H9 (cell line): ENCODE measurements around the gene DSCAM. TPM values are rescaled to one million over a fixed set of nuclear protein-coding genes. Genes with fewer than 3 reads are reported as not detected.

Source experiments
- DNase-seq: peaks from one replicate; pipeline ENCODE4 v3.0.0-alpha.2; 2017
- H2AFZ ChIP-seq: one replicate; pipeline ENCODE4 v1.6.1; 2013; ENCODE audit warnings: mild to moderate bottlenecking, low read length, control low read depth, moderate library complexity
- H2AK5ac ChIP-seq: 2 replicates; pipeline ENCODE4 v1.6.1; 2013; ENCODE audit warnings: low read length, control low read depth, mixed read lengths; ENCODE audit not compliant: insufficient read length
- H2BK120ac ChIP-seq: one replicate; pipeline ENCODE4 v1.6.1; 2013; ENCODE audit warnings: low read depth, mild to moderate bottlenecking, low read length, control low read depth, inconsistent platforms; ENCODE audit not compliant: poor library complexity, severe bottlenecking
- H2BK12ac ChIP-seq: 2 replicates; pipeline ENCODE4 v1.6.1; 2013; ENCODE audit warnings: low read length, control low read depth, mixed read lengths, low read depth; ENCODE audit not compliant: insufficient read length
- H2BK15ac ChIP-seq: 2 replicates; pipeline ENCODE4 v1.6.1; 2013; ENCODE audit warnings: low read depth, low read length, control low read depth
- H2BK20ac ChIP-seq: one replicate; pipeline ENCODE4 v1.6.1; 2013; ENCODE audit warnings: low read depth, mild to moderate bottlenecking, low read length, control low read depth, inconsistent platforms; ENCODE audit not compliant: poor library complexity, severe bottlenecking
- H2BK5ac ChIP-seq: 2 replicates; pipeline ENCODE4 v1.6.1; 2013; ENCODE audit warnings: low read length, control low read depth, mixed read lengths; ENCODE audit not compliant: insufficient read length
- H3K14ac ChIP-seq: 2 replicates; pipeline ENCODE4 v1.6.1; 2013; ENCODE audit warnings: low read length, control low read depth; ENCODE audit not compliant: insufficient read depth
- H3K18ac ChIP-seq: 2 replicates; pipeline ENCODE4 v1.6.1; 2013; ENCODE audit warnings: low read depth, mild to moderate bottlenecking, mixed read lengths, low read length, control low read depth; ENCODE audit not compliant: insufficient read length
- H3K23ac ChIP-seq: 2 replicates; pipeline ENCODE4 v1.6.1; 2013; ENCODE audit warnings: low read length, control low read depth, mixed read lengths, low read depth; ENCODE audit not compliant: insufficient read length
- H3K23me2 ChIP-seq: 2 replicates; pipeline ENCODE4 v1.6.1; 2013; ENCODE audit warnings: low read depth, mild to moderate bottlenecking, mixed read lengths, low read length, control low read depth; ENCODE audit not compliant: insufficient read length, poor library complexity, severe bottlenecking
- H3K27ac ChIP-seq: 2 replicates; pipeline ENCODE4 v1.5.1; 2013; ENCODE audit warnings: low read length, control low read depth, mixed read lengths, low read depth; ENCODE audit not compliant: insufficient read length
- H3K27me3 ChIP-seq: 2 replicates; pipeline ENCODE4 v1.6.1; 2013; ENCODE audit warnings: low read length, control low read depth, inconsistent platforms; ENCODE audit not compliant: insufficient read depth
- H3K4ac ChIP-seq: 2 replicates; pipeline ENCODE4 v1.6.1; 2013; ENCODE audit warnings: low read depth, mild to moderate bottlenecking, control low read depth, inconsistent platforms, low read length, moderate library complexity
- H3K4me1 ChIP-seq: 2 replicates; pipeline ENCODE4 v1.6.1; 2013; ENCODE audit warnings: low read length, control low read depth, inconsistent platforms; ENCODE audit not compliant: insufficient read depth
- H3K4me2 ChIP-seq: 2 replicates; pipeline ENCODE4 v1.6.1; 2013; ENCODE audit warnings: low read length, control low read depth, mixed read lengths; ENCODE audit not compliant: insufficient read length, insufficient read depth
- H3K56ac ChIP-seq: 2 replicates; pipeline ENCODE4 v1.6.1; 2013; ENCODE audit warnings: low read depth, mild to moderate bottlenecking, mixed read lengths, low read length, control low read depth; ENCODE audit not compliant: insufficient read length
- H3K79me1 ChIP-seq: 2 replicates; pipeline ENCODE4 v1.6.1; 2013; ENCODE audit warnings: low read depth, mild to moderate bottlenecking, moderate library complexity, low read length, control low read depth, inconsistent platforms; ENCODE audit not compliant: insufficient read depth, poor library complexity, severe bottlenecking
- H3K79me2 ChIP-seq: 2 replicates; pipeline ENCODE4 v1.6.1; 2013; ENCODE audit warnings: low read length, control low read depth, inconsistent platforms; ENCODE audit not compliant: insufficient read depth
- H3K9ac ChIP-seq: 2 replicates; pipeline ENCODE4 v1.6.1; 2013; ENCODE audit warnings: low read length, control low read depth, mixed read lengths; ENCODE audit not compliant: insufficient read length; ENCODE audit errors: extremely low read depth
- H3K9me3 ChIP-seq: one replicate; pipeline ENCODE4 v1.6.1; 2013; ENCODE audit warnings: low read depth, low read length, inconsistent platforms; ENCODE audit not compliant: control insufficient read depth
- H3T11ph ChIP-seq: one replicate; pipeline ENCODE4 v1.6.1; 2013; ENCODE audit warnings: mild to moderate bottlenecking, low read length, control low read depth, inconsistent platforms
- H4K20me1 ChIP-seq: one replicate; pipeline ENCODE4 v1.6.1; 2013; ENCODE audit not compliant: control insufficient read depth, insufficient read length, insufficient read depth
- H4K5ac ChIP-seq: 2 replicates; pipeline ENCODE4 v1.6.1; 2013; ENCODE audit warnings: low read depth, mild to moderate bottlenecking, mixed read lengths, low read length, control low read depth; ENCODE audit not compliant: insufficient read length
- H4K8ac ChIP-seq: replicated peaks from 2 replicates; pipeline ENCODE4 v1.6.1; 2013; ENCODE audit warnings: low read length, control low read depth, mixed read lengths, low read depth; ENCODE audit not compliant: insufficient read length
- H4K91ac ChIP-seq: 2 replicates; pipeline ENCODE4 v1.6.1; 2013; ENCODE audit warnings: low read depth, mild to moderate bottlenecking, moderate library complexity, mixed read lengths, low read length, control low read depth; ENCODE audit not compliant: insufficient read length
- H3K27ac Mint-ChIP-seq, 3 experiments: 2 replicates in 2 of 3; 3 replicates in 1 of 3; pipeline ENCODE4 v1.8.0; 2020 to 2021; ENCODE audit warnings: mixed read lengths in 3 of 3, mild to moderate bottlenecking in 1 of 3, moderate library complexity in 1 of 3
- H3K27me3 Mint-ChIP-seq: 2 replicates; pipeline ENCODE4 v1.8.0; 2021; ENCODE audit warnings: low read depth, mild to moderate bottlenecking, moderate library complexity, mixed read lengths
- H3K36me3 Mint-ChIP-seq, 3 experiments: 2 replicates in 2 of 3; 3 replicates in 1 of 3; pipeline ENCODE4 v1.8.0; 2020 to 2021; ENCODE audit warnings: low read depth in 3 of 3, mixed read lengths in 3 of 3; ENCODE audit not compliant: insufficient read depth in 1 of 3
- H3K4me1 Mint-ChIP-seq, 2 experiments: 2 replicates each; pipeline ENCODE4 v1.8.0; 2020; ENCODE audit warnings: mixed read lengths in 2 of 2
- H3K4me3 Mint-ChIP-seq, 2 experiments: 2 replicates in 1 of 2; 3 replicates in 1 of 2; pipeline ENCODE4 v1.8.0; 2020 to 2021; ENCODE audit warnings: mild to moderate bottlenecking in 2 of 2, mixed read lengths in 2 of 2, moderate library complexity in 1 of 2
- H3K9me3 Mint-ChIP-seq, 2 experiments: 2 replicates in 1 of 2; 3 replicates in 1 of 2; pipeline ENCODE4 v1.8.0; 2020; ENCODE audit warnings: mild to moderate bottlenecking in 2 of 2, mixed read lengths in 2 of 2, moderate library complexity in 1 of 2
- CTCF ChIP-seq: fragments of 200-600 bp; sonication (generic); conservative IDR thresholded peaks from 3 replicates; pipeline ENCODE4 v1.8.0; 2021; ENCODE audit warnings: antibody characterized with exemption, mild to moderate bottlenecking
- WGBS: extraction: QIAGEN DNeasy Blood & Tissue Kit; methylation state at CpG from one replicate; pipeline ENCODE4 v1.1.7; 2013; ENCODE audit warnings: missing lambda C conversion rate, low lambda C conversion rate, mixed read lengths; ENCODE audit not compliant: insufficient read length; ENCODE audit errors: extremely low coverage; 5-methylcytosine and 5-hydroxymethylcytosine counted together
- total RNA-seq: library from RNA; stranded (reverse); gene quantifications from 2 replicates; pipeline ENCODE4 v1.2.1, GENCODE V29; 2021

DSCAM gene
- total RNA-seq, 1 experiment from 2014 or later, result 0.17 TPM

- no peak for TF ChIP-seq CTCF
- Histone ChIP-seq H3K56ac (no peak overlapping the region), H3K9ac (no peak overlapping the region), H3K23me2 (no peaks in the 10 kb centered on the region), H3K27ac (no peak overlapping the region), H4K5ac (no peak overlapping the region), H3K79me1 (no peaks in the 10 kb centered on the region), H2AK5ac (no peak overlapping the region), H3K14ac (no peak overlapping the region), H2BK120ac (no peak overlapping the region), H3K4ac (no peak overlapping the region), H3K18ac (no peak overlapping the region), H4K20me1 (no peaks in the 10 kb centered on the region), H3K4me2 (no peak overlapping the region), H3K23ac (no peak overlapping the region), H3K27me3 (no peaks in the 10 kb centered on the region), H2AFZ (no peak overlapping the region), H4K91ac (no peak overlapping the region), H3K4me1 (no peaks in the 10 kb centered on the region), H2BK15ac (no peak overlapping the region), H4K8ac (no peak overlapping the region), H3K9me3 (no peaks in the 10 kb centered on the region), H2BK12ac (no peak overlapping the region), H3T11ph (no peak overlapping the region), H3K79me2 (no peaks in the 10 kb centered on the region), H2BK5ac (no peak overlapping the region), H2BK20ac (no peak overlapping the region)
- H3K4me3 Mint-ChIP-seq, result no peak overlapping the region
- no peaks in the 10 kb centered on the region for H3K4me1 Mint-ChIP-seq
- H3K9me3 Mint-ChIP-seq, result peaks cover 5 to 10% of the 10 kb centered on the region in 2 experiments
- peaks cover 2% of the 10 kb centered on the region for H3K27me3 Mint-ChIP-seq
- no peak overlapping the region for H3K27ac Mint-ChIP-seq
- WGBS, result no CpG with 5 or more reads among the region's 4 CpGs
- DNase-seq, result no peak
- H3K36me3 Mint-ChIP-seq, result peaks cover 0 to 3% (median 0%) of the 10 kb centered on the region in 3 experiments; a peak in 2 of 7 replicates
Observed at GRCh38 chr21:40371329-40371728, 475.6 kb downstream of the DSCAM start.
